Left renal cortex interstitium (tissue), 4 donors: Measurements from ENCODE around the gene ACP6. TPM values are rescaled to one million over a fixed set of nuclear protein-coding genes. Genes with fewer than 3 reads are reported as not detected.

ENCODE experiments used
- DNase-seq, 4 donors: peaks; one replicate each; pipeline ENCODE4 v3.0.0-alpha.2; 2013; ENCODE audit warnings: low read depth in 4 of 4, low spot score in 2 of 4, missing footprints in 1 of 4
- polyA plus RNA-seq, 4 donors: library from polyadenylated mRNA; unstranded; fragments of 120-200 nt; gene quantifications; one replicate each; pipeline ENCODE4 v1.2.1, GENCODE V29; 2013; ENCODE audit not compliant: insufficient read length in 4 of 4

The ACP6 gene
- polyA plus RNA-seq, 4 donors: 21.8 to 37.2 (median 29.5) TPM

- DNase-seq: no peak
Observed at GRCh38 chr1:147652306-147652705, 18.0 kb downstream of the ACP6 start.

DNA sequence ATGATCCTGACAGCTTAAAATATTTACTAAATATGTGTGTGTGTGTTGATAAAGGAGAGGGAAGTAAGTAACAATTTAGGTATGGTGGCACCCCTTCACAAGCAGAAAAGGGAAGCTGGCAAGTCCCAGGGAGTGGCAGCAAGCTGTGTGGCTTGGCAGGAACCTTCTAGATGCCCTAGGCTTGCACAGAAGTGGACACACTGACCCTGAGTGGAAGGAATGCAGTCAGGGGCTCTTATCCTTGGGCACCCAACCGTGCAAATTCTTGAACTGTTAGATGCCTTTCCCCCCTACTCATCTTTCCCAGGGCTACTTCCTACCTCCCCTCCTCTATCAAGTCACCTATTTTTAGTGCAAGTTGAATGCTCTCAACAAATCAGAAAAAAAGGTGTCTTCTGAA is 18.9 kb downstream of the ACP6 start:
- no peak for DNase-seq

GRCh38 chr1:147648933-147649332 is 21.4 kb downstream of the ACP6 start:
- DNase-seq: no peak

DNA sequence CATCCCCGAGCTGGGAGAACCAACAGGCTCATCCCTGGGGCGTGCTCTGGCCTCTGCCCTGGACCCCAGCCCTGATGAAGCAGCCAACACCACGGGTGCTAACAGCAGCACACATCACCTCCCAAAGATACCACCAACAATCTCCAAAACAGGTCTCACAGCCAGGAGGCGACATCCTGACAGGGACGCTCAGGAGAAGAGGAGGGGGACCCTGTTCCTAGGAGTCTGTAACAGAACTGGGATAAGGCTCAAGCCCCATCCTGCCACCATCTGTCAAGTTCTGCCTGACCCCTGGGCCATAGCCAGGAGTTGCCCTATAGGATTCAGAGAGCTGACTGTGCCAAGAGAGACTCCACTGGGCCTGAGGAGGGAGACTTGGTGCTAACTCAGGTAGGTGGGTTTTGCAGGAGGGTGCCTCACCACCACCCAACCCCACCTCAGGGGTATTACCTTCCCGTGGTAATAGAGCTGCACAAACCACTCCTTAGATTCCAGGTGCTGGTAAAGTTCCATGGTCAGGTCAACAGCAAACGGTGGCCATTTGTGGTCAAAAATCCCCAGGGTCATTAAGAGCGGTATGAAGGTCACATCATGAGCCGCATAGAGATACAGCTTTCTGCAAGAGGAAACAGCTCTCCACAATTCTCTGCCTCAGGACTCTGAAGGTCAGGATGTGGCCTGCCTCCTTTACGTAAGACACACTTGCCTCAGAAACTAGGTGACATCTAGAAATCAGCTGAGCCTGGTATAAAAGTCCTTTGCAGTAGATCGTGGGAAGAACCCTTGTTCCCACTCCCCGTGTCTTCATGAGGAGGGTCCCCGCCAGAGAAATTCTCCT is 22.3 kb downstream of the ACP6 start:
- no peak for DNase-seq

- no peak for DNase-seq
Observed at GRCh38 chr1:147643974-147644373, 26.4 kb downstream of the ACP6 start.

DNA sequence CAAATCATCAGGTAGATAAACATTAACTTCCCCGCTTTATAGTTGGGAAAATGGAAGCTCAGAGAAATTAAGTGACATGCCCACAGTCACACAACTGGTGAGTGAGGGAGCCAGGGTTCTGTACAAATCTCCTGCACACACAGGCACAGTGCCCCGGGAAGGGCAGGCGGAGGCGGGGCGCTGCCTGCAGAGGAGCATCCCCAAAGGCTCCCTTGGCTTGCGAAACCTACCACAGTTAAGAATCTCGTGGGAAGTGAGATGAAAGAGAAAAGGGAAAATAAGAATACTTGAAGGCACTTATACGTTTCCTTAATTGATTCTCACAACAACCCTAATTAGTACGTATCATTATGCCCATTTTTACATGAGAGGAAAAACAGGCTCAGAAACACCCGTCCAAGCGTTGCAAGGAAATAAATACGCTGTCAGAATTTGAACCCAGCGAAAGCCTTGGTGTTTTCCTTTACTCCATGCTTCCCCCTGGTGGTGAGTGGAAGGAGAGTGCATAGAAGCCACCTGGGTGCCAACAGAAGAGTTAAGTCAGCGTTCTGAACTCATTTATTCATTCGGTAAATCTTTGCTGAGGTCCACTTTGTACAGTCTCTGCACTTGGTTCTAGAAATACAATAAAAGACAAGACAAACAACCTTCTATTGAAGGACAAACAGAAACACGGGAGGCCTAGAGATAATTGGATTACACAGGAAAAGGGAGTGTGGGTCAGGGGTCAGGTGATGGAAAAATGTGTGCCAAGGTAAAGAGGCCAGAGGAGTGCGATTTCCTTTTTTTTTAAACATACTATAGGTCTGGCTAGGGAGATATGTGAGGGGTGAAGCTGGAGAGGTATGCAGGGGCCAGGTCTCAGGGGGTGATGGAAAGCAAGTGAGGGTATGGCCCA is 28.4 kb downstream of the ACP6 start:
- peak in 1 of 4 donors; percentile 47 for DNase-seq

- no peak for DNase-seq
Observed at GRCh38 chr1:147641291-147641690, 29.0 kb downstream of the ACP6 start.

- peak in 3 of 4 donors; percentile 39 to 50 (median 46) for DNase-seq
Observed at GRCh38 chr1:147640553-147641165, 29.7 kb downstream of the ACP6 start.

DNA sequence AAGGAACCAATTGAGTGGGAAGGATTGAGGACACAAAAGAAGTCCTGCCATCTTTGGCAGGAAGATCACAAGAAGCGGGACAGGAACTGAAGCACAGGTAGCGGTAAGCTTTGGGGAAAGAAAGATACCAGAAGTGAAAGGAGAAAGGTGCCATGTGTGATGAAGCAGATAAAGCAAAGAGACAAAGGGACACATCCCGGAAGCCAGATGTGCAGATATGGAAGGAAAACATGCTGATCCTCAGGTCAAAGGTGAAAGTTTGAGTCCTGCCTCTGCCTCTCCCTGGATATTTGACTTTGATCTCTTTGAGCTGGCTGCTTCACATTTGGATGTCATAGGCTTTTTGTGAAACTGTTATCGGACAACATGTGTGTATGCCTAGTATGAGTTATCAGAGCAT is 34.0 kb downstream of the ACP6 start:
- DNase-seq: no peak

DNA sequence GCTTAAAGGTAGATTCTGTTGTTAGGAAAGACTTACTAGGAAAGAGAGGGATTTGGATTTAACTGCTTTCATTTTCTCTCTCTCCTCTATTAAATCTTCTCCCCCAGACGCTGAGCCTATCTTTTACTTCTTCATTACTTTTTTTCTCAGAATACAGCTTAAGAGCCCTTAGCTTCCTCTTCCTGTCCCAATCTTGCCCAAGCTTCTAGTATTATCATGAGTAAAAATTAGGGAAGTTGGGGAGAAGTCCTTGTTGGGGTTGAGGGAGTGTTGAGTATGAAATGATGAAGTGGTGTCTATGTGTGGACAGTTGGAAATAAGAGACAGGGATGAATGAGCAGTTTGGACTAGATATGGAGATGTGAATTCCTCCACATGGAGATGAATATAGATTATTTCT is 35.0 kb downstream of the ACP6 start:
- no peak for DNase-seq

DNA sequence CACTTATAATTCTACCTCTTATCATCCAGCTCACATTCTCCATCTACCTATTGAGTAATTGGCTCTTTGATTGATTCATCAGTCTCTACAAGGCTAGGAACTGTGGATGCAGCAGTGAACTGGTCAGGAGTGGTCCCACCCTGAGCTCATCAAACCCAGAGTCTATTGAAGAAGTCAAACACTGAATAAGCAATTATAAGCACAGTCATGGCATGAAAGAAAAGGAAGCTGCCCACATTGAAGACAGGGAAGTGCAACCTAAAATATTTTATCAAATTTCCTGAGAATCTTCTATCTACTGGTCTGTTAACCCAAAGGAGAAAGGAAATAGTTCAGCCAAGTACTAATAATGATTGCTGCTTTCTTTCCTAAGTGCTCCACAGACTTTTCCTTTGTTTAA is 35.7 kb downstream of the ACP6 start:
- no peak for DNase-seq

DNA sequence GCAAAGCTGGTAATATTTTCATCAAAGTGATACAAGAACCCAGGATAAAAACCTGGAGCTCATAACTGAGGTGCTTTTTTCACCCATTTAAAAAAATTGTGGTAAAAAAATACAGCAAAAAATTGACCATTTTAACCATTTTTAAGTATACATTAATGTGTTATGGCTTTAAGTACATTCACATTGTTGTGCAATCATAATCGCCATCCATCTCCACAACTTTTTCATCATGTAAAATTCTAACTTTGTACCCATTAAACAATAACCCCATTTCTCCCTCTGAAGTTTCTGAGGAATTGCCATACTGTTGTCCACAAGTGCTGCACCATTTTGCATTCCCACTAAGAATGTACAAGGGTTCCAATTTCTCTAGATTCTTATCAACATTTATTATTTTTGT is 36.6 kb downstream of the ACP6 start:
- DNase-seq: no peak

GRCh38 chr1:147631839-147632238 is 38.5 kb downstream of the ACP6 start:
- DNase-seq: no peak

DNA sequence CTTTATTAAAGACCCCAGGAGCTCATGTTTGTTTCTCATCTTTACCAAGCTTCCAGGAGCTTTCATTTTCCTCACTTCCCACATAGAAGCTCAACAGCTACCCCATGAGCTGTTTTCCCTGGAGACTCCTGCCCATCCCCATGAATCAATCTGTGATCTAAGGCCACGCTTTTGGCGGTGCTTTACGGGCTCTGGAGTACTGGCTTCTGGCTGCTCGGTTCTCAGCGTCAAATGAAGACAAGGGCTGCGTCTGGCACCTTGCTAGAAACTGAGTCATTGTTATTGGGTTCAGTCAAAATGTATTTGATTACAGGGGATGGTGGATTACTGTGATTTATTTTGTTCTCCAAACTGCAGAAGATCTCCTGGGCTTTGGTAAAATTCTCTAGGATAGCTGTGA is 39.9 kb downstream of the ACP6 start:
- no peak for DNase-seq

GRCh38 chr1:147630022-147630421 is 40.3 kb downstream of the ACP6 start:
- no peak for DNase-seq

- DNase-seq: no peak
Observed at GRCh38 chr1:147628441-147628840, 41.9 kb downstream of the ACP6 start.

GRCh38 chr1:147627435-147628110 is 42.8 kb downstream of the ACP6 start:
- no peak for DNase-seq

DNA sequence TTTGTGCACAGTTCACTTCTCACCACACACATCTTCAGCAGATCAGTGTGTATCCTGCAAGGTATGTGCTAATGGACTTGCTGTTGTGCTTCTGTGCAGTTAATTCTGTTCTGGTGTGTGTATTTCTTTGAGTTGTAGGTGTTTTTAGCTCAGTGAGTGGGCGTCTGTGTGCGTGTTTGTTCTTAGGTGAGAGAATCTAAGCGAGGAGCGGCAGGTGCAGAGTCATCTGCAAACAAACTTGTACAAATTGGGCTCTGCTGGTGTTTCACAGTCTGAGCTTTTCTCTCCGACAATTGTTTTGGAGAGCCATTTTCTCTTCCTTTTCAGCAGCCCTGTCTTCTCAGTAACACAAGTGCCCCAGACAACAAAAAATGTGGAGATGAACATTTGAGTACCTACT is 43.6 kb downstream of the ACP6 start:
- no peak for DNase-seq

DNA sequence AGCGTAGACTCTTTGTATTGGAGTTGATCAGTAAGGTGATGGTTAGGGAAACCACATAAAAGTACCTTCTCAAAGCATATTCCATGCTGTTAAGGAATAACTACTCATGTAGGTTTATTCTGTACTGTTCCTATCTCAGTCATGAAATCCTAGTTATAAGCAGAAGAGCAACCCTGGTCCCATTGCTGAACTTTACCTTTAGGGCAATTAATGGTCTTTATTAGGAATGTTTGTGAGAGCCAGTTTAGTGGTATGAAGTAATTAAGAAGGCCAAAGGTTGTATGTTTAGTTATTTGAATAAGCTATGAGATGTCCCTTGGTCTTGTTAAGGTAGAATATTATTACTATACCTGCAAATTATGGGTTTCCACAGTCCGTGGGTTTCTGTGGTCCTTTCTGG is 44.0 kb downstream of the ACP6 start:
- DNase-seq: no peak

GRCh38 chr1:147625362-147625995 is 44.8 kb downstream of the ACP6 start:
- no peak for DNase-seq
